HG03066 (cell line): ENCODE measurements around the gene SDHB.

ENCODE experiments used
- ATAC-seq: cut with Tn5 transposase; IDR thresholded peaks from one replicate; pipeline ENCODE4 v1.9.1; 2021; ENCODE audit warnings: low read depth; ENCODE audit not compliant: unreplicated experiment

Gene SDHB

DNA sequence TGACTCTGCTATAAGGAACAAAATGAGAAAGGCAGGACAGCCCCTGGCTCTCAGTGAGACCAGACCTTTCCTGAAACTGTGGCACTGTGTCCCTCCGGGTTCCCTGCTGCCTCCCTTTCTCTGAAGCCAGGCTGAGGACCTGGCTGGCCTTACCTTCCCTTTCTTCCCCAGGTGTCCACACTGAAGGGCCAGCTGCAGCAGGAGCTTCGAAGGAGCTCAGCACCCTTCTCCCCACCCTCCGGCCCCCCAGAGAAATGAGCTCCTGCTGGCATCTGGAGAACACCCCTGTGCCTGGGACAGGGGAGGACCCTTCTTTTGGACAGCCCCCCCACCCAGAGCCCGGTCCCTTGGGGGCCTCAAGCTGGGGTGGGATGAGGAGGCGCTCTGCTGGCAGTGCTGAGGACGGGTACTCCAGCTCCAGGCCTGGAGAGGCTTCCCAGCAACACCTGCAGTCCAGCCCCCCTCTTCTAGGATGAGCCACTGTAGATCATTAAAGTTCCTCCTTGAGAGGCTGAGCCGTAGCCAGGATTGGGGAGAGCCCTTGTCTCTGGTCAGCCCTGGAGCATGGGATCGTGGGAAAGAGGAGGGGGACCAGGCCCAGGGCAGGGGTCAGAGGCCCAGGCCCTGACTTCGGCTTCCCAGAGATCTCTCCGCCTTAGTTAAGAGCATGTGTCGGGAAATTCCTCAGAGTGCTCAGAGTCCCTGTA, 81.5 kb downstream of the SDHB start:
- ATAC-seq, result no peak

DNA sequence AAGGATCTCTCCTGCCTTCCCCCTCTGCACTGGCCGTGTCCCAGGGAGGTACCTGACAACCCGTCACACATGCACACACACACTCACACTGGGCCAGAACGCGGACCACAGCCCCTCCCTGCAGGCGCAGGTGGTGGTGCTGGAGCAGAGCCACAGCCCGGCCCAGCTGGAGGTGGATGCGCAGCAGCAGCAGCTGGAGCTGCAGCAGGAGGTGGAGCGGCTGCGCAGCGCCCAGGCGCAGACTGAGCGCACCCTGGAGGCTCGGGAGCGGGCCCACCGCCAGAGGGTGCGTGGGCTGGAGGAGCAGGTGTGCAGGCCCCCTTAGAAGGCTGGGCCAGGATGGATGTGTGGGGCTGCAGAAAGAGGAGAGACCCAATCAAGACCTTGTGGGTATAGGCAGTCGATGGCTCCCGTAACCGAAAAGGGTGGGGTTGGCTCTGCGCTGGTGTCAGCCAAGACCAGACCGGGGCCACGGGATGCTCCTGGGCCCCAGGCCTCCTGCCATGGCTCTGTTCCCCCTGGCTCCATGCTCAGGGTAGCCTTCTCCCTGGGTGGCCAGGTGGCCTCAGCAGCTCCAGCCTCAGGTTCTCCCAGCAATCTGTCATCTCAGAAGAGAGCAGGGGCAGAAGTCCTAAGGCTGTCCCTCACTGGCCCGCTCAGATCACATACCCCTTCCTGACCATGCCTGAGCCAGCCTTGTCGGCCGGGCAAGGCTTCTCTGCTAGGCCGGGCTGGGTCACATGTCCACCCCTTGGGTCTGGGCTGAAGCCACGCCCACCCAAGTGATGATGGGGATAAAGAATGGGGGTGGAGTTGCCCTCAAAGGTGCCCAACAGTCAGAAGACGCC, 82.3 kb downstream of the SDHB start:
- ATAC-seq, result no peak

DNA sequence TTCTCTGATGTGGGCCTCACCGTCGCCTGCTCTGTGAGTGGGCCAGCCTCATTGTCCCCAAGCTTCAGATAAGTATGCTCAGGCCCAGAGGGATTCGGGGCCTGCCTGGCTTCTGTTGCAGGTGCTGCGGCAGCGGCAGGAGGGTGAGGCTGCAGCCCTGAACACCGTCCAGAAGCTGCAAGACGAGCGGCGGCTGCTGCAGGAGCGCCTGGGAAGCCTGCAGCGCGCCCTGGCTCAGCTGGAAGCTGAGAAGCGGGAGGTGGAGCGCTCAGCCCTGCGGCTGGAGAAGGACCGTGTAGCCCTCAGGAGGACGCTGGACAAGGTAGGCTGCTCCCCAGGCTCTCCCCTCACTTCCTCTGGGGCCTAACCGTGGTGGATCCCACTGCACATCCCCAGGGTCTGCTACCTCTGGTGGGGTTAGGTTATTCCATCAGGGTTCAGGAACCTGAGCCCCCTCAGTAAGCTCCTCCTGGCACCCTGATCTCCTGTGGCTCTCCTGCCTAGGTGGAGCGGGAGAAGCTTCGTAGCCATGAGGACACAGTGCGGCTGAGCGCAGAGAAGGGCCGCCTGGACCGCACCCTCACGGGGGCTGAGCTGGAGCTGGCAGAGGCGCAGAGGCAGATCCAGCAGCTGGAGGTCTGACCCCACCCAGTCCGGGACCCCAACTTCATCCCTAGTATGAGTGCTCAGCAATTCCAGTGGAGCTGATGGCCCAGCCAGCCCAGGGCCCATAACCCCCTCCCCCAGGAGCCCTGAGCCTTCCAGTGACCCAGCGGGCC, 83.5 kb downstream of the SDHB start:
- ATAC-seq, result no peak

DNA sequence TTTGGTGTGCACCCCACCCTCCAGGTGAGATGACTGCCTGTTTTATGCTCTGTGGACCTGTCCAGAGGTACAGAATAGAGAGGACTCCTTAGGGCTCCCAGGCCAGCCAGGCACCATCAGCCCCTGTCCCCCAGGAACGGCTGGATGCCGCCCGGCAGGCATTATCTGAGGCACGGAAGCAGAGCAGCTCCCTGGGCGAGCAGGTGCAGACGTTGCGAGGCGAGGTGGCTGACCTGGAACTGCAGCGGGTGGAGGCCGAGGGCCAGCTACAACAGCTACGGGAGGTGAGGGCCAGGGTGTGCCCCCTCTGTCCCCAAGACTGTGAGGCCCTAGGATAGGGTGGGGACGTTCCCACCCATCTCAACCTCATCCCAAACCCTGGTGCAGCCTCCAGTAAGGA, 84.2 kb downstream of the SDHB start:
- no peak for ATAC-seq

DNA sequence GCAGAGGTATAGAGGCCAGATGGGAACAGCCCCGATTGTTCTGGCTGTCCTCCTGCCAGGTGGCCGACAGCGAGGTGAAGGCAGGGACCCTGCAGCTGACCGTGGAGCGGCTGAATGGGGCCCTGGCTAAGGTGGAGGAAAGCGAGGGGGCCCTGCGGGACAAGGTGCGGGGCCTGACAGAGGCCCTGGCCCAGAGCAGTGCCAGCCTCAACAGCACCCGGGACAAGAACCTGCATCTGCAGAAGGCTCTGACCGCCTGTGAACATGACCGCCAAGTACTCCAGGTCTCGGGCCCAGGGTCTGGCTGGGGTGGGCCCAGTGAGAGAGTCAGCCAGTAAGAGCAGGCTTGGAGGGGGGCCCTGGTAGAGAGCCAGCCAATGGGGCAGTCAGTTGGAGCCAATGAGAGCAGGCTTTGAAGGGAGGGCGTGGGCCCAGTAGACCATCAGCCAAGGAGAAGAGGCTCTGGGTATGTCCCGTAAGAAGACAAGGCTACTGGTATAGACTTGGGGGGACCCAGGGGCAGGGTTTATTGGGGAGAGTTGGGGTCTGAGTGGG, 84.7 kb downstream of the SDHB start:
- ATAC-seq, result no peak
